ENCODE measurements around the gene ADSS1.

Gene ADSS1

GRCh38 chr14:104734991-104735779, 11.2 kb downstream of the ADSS1 start:
- TF ChIP-seq GATA3 (IDR thresholded peaks at IDR 0.05; ENCODE audit: low read depth, low read length): no peak
- TF ChIP-seq GATA2 (IDR thresholded peaks at IDR 0.05; ENCODE audit: low read depth, low read length): no peak

DNA sequence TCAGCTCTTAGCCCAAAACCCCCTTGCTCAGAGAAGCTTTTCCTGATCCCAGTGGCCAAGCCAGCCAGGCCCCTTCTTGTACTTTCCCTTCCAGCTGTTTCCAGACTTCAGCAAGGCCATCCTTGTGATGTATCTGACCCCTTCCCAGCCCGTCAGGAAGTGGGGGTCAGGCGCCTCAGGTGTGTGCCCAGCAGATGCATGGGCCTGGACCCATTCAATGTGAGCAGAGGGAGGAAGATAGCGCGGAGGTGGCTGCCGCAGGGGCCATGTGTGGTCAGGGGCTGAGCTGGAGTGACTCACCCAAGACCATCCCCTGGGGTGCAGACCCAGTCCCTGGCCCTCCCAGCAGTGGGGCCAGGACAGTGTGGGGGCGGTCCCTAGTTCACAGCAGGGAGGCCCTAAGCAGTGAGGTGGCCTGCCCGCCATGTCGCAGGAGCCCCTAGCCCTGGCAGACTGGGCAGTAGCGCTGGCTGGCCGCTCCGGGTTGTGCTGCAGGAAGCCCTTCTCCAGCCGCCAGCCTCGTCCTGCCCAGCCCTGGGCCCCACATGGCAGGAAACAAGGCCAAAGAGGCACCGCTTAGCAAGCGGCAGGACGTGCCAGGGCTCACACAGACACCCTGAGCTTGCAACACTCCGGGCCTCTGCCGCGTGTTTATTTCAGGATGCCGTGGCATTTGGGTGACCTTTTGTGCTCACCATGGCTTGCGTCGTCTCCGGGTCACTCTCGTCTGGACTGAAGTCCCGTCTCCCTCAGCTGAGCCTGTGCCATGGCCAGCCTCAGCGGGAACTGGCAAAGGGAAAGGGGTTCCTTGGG, 12.0 kb downstream of the ADSS1 start:
- TF ChIP-seq GATA2 (IDR thresholded peaks at IDR 0.05; ENCODE audit: low read depth, low read length) (no peak), GATA3 (IDR thresholded peaks at IDR 0.05; ENCODE audit: low read depth, low read length) (no peak)

GRCh38 chr14:104738375-104739019, 14.5 kb downstream of the ADSS1 start:
- TF ChIP-seq GATA2 (IDR thresholded peaks at IDR 0.05; ENCODE audit: low read depth, low read length): no peak
- TF ChIP-seq GATA3 (IDR thresholded peaks at IDR 0.05; ENCODE audit: low read depth, low read length): no peak

GRCh38 chr14:104739026-104739425, 15.0 kb downstream of the ADSS1 start:
- TF ChIP-seq GATA2 (IDR thresholded peaks at IDR 0.05; ENCODE audit: low read depth, low read length): no peak
- TF ChIP-seq GATA3 (IDR thresholded peaks at IDR 0.05; ENCODE audit: low read depth, low read length): no peak

- TF ChIP-seq GATA3 (IDR thresholded peaks at IDR 0.05; ENCODE audit: low read depth, low read length): no peak
- no peak for TF ChIP-seq GATA2 (IDR thresholded peaks at IDR 0.05; ENCODE audit: low read depth, low read length)
These were observed 15.8 kb downstream of the ADSS1 start for GRCh38 chr14:104739546-104740516.

DNA sequence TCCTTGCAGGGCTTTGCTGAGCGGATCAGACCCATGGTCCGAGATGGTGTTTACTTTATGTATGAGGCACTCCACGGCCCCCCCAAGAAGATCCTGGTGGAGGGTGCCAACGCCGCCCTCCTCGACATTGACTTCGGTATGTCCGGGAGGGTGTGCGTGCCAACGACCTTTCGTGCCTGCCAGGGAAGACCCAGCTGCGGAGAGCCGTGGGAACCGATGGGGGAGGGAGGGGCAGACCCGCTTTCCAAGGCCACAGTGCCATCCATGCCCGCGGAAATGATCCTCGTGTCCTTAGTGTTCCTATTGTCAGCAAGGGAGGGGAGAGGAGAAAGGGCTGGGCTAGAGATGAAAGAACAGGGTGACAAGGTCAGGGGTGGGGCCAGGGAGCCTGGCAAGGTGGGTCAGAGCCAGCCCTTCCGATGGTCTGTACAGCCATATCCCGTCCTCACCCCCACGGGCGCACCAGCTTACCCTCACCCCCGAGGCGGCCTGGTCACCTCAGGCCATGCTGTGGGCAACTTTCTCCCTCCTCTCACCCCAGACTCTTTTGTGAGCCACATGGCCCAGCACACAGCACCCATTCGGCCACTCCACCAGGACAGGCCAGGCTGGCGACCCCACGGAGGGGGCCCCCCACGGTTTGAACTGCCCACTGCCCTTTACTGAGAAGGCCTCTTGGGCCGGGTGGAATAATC, 17.2 kb downstream of the ADSS1 start:
- no peak for TF ChIP-seq GATA3 (IDR thresholded peaks at IDR 0.05; ENCODE audit: low read depth, low read length)
- no peak for TF ChIP-seq GATA2 (IDR thresholded peaks at IDR 0.05; ENCODE audit: low read depth, low read length)

GRCh38 chr14:104741803-104742251, 17.8 kb downstream of the ADSS1 start:
- TF ChIP-seq GATA2 (IDR thresholded peaks at IDR 0.05; ENCODE audit: low read depth, low read length): no peak
- TF ChIP-seq GATA3 (IDR thresholded peaks at IDR 0.05; ENCODE audit: low read depth, low read length): no peak

DNA sequence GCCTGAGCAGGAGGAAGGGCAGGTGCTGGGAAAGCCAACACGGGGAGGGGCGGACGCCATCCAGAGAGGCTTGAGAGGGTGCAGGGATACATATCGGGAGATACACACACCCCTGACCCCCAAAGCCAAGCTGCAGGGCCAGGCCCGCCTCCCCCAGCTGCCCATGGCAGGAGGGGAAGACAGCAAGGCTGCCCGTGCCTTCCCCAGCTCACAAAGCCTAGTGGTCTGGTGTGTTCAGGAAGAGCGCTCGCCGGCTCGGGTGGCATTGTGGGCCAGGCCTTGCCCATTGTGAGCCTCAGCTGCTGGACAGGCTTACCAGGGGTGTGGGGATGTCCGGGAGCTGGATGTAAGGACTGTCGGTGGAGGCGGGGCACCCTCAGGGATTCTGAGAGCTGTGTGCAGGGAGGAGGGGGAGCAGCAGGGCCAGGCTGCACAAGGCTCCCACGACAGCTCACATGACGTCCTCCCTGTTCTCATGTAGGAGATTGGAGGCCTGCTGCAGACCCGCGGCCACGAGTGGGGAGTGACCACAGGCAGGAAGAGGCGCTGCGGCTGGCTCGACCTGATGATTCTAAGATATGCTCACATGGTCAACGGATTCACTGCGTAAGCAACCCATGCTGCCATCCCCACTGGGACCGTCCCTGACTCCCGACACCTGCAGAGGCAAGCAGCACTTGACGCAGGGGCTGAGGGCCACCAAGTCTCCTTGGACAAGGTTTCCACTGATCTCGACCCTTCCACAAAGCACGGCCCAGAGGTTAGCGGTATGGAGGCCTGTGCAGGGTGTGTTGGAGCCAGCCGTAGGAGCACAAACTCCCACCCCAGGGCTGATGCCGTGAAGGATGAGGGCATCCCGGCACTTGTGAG, 18.8 kb downstream of the ADSS1 start:
- TF ChIP-seq GATA2 (IDR thresholded peaks at IDR 0.05; ENCODE audit: low read depth, low read length) (no peak), GATA3 (IDR thresholded peaks at IDR 0.05; ENCODE audit: low read depth, low read length) (no peak)

- TF ChIP-seq GATA2 (IDR thresholded peaks at IDR 0.05; ENCODE audit: low read depth, low read length) (no peak), GATA3 (IDR thresholded peaks at IDR 0.05; ENCODE audit: low read depth, low read length) (no peak)
These were observed 19.7 kb downstream of the ADSS1 start for GRCh38 chr14:104743461-104744380.

DNA sequence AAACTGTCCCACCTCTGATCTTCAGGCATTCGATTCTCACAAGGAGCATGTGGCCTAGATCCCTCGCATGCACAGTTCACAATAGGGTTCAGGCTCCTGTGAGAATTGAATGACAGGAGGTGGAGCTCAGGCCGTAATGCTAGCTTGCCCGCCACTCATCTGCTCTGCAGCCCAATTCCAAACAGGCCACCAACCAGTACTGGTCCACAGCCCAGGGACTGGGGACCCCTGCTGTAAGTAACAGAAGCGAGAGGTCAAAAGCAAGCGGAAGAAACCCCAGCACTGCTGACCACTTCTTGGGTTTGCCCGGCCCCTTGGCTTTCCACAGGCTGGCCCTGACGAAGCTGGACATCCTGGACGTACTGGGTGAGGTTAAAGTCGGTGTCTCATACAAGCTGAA, 20.5 kb downstream of the ADSS1 start:
- TF ChIP-seq GATA2 (IDR thresholded peaks at IDR 0.05; ENCODE audit: low read depth, low read length) (no peak), GATA3 (IDR thresholded peaks at IDR 0.05; ENCODE audit: low read depth, low read length) (no peak)

- TF ChIP-seq GATA3 (IDR thresholded peaks at IDR 0.05; ENCODE audit: low read depth, low read length) (no peak), GATA2 (IDR thresholded peaks at IDR 0.05; ENCODE audit: low read depth, low read length) (no peak)
These were observed 21.4 kb downstream of the ADSS1 start for GRCh38 chr14:104745431-104745830.

Data from SH-SY5Y (cell line).